HCEC 1CT (cell line): Measurements from ENCODE around the gene TBC1D13.
A peak's percentile ranks its signal among the peaks of the same experiment; 100 is the strongest.
"Not testable (repeated sequence)": the region's sequence is repeated elsewhere in the genome, so short reads cannot be mapped to it uniquely, and the experiment has no call there.

Source experiments
- DNase-seq: peaks from one replicate; pipeline ENCODE4 v3.0.0-alpha.2; 2017

The TBC1D13 gene

DNA sequence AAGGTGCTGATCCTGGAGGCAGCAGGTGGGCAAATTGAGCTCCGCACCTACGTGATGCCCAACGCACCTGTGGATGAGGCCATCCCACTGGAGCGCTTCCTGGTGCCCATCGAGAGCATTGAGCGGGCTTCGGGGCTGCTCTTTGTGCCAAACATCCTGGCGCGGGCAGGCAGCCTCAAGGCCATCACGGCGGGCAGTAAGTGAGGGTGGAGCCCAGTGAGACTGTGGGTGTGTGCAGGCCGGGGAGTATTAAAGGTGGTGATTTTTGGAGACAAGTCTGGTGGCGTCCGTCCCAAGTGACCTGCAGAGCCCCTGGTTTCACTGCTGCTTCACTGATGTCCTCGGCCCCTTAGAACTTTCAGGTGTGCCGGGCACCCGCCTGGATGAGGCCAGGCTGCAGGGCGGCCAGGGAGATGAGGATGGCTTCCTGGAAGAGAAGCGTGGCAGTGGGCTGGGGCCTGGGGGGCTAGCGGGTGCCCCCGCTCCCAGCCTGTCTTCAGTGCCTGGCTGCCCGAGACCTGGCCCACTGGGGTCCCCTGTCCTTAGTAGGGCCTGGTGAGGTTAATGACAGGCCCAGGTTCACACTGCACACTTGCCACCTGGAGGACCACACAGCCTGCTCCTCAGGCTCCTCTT is 35.5 kb downstream of the TBC1D13 start:
- DNase-seq, result no peak

- no peak for DNase-seq
Measured at GRCh38 chr9:128823362-128823902, 36.4 kb downstream of the TBC1D13 start.

DNA sequence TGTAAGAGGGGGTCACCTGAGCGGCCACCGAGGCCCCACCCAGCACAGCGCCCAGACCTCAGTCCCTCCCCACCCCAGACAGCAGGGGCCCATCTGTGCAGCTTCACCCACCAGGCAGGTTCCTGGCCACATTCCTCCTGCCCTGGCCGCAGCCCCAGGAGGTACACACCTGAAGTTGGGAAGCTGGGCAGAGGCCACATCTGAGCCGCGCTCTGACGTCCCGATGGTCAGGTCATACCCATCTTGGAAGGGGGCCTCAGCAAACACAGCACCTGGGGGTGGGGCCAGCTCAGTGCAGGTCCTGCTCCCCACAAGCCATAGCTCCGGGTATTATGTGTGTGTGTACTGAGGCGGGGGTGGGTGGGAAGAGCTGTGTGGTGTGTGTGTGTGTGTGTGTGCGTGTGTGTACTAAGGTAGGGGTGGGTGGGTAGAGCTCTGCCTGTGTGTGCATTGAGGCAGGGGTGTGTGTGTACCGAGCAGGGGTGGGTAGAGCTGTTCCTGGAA is 36.9 kb downstream of the TBC1D13 start:
- no peak for DNase-seq

GRCh38 chr9:128824911-128825310 is 37.9 kb downstream of the TBC1D13 start:
- DNase-seq, result no peak

DNA sequence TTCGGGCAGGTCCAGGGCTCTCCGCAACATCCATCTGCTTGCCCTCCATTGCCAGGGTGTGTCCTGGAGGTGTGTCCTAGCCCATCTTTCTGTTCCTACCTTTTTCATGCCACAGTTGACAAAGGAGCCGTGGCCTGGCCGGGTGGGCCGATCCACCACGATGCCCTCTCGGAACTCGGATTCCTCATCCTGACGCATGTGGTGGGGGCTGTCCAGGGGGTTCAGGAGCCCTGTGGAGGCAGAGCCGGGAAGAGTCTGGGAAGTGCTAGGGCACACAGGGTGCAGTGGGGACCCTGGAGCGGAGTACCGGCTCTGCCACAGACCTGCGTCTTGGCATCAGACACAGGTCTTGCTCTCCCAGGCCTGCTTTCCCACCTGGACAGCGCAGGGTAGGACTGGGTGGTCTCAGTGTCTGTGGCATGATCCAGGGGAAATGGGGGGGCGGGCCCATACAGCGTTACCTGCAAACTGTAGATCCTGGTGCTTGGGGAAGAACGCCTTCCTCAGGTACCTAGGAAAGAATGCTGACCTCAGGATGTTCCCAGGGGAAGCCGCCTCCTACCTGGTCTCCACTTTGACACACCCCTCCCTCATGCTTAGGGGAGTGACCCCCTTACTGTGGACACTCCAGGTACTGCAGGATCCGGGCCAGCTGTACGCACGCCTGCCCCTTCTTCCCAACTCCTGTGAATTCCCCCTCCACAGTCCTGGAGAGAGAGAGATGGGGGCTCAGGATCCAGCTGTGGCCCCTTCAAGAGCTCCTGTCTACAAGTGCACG is 39.1 kb downstream of the TBC1D13 start:
- DNase-seq, result no peak

- no peak for DNase-seq
Measured at GRCh38 chr9:128828267-128828666, 41.2 kb downstream of the TBC1D13 start.

DNA sequence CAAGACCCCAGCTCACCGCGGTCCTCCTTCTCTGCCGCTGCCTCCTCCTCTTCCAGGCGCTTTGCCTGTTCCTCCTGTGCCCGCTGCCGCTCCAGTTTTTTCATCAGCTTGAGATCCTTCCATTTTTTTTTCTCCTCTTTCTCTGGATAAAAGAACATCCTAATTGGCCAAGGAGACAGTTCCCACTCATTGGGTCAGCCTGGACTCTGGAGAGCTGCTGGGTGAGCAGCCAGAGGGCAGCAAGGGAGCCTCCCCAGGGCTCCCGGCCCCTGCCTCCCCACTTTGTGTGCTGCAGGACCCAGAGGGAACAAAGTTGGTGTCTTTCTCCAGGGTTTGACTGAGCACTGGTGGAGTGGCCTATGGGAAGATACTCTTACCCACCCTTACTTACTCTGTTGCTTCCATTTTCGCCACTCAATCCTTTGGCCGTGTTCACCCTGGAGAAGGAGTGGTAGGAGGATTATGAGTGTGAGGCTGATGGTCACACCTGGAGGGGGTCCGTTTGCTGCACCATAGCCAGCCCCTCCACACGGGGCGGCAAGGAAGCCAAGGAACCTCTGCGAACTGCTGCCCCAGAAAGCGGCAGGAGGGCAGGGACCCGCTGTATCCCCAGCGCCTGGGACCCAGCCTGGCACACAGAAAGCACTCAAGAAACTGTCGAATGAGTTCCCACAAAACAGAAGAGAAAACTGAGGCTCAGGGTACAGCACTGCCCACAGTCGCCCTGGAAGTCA is 41.8 kb downstream of the TBC1D13 start:
- no peak for DNase-seq

DNA sequence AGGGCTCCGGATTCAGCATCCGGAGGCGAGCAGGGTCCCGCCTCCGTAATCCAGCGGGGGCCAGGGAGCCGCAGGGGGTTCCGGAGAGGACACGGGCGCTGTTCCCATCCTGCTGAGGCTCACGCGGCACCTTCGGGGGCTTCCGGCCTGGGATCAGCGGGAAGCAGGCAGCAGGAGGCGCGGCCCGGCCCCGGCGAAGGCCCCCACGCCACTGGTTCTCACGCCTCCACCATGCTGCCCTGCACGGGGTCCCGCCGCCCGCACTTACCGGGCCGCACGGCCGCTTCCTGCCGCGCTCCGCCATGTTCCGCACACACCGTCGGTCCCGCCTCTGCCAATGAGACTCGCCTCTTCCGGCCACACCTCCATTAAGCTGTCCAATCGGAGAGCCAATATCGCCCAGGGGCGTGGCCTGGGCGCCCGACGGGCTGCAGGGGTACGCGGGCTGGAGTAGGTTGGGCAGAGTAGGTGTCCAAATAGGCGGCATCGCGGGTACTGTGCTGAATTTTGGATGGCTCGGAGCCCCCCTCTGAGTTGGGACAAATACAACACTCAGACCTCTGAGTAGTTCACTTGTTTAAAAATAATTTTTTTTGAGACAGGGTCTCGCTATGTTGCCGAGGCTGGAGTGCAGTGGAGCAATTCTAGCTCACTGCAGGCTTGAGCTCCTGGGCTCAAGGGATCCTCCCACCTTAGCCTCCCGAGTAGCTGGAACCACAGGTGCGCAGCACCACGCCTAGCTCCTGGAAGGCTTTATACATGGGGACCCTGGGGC is 42.6 kb downstream of the TBC1D13 start, which contains the start of gene SPOUT1:
Gene SPOUT1, minus strand, starts transcription at position 318 of the 775 bp plus-strand sequence. Its CDS starts 14 bp downstream, at position 304.
- peak; percentile 91 for DNase-seq

DNA sequence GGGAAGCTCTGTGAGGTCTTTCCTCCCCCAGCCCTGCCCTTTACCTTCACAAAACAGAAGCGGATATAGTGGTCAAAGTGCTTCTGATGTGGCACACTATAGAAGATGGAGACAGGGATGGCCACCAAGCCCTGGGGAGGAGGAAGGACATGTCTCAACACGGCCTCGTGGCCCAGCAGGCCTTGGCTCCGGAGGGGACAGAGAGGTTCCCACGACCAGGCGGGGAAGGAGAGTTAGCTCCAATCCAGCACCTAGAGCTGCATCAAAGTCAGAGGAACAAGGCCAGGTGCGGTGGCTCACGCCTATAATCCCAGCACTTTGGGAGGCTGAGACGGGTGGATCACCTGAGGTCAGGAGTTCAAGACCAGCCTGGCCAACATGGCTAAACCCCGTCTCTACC is 46.6 kb downstream of the TBC1D13 start:
- no peak for DNase-seq

DNA sequence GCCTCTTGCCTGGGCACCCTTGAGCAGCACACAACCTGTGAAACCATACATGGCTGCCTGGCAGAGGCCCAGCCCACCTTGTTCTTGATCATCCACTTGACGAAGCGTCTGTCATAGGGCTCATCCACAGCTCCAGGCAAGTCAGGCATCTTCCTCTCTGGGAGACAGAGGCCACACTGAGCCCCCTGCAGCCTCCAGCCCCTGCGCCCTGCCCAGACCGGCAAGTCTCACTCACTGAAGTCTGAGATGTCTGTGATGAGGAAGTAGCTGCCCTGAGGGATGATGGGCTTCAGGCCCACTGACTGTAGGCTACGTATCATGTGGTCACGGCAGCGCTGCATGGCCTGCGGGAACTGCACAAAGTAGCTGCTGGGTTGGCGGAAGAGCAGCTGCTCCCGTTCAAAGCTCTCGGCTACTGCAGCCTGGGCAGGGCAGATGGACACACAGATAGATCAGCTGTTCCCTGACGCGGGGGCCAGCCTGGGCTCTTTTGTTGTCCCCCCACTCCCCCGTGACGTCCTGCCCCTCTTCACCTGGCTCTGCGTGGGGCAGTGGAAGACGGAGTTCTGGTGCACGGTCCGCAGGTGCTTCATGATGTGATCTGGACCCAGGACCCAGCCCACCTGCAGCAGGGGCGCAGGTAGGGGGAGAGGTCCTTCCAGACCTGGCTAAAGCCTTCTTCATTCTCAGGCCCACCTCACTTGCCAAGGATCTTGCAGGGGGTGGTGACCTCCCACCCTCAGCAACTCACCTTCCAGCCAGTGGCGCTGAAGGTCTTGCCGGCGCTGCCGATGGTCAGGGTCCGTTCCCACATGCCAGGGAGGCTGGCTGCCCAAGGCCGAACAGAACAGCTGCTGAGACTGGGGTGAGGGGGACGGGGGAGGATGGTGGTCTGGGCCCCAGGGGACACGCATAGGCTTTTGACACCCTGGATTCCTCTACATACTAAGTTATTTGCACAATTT is 48.5 kb downstream of the TBC1D13 start:
- no peak for DNase-seq

DNA sequence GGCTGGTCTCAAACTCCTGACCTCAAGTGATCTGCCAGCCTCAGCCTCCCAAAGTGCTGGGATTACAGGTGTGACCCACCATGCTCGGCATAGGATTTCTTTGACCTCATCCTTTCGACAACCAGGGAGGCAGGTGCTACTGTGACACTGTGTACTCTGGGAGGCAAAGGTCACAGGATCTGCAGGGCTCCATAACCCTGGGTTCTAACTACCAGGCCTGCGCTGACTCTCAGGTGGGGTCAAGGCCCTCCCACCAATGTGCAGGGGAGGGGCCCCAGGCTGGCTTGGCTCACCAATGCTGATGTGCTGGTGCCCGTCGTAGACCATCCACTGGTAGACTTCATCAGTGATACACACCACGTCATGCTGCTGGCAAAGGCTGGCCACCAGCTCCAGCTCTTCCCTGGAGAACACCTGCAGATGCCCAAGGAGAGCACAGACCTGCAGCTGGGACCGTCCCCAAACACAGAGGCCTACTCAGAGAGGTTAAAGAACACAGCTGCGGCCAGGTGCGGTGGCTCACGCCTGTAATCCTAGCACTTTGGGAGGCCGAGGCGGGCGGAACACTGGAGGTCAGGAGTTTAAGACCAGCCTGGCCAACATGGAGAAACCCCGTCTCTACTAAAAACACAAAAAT is 49.6 kb downstream of the TBC1D13 start:
- DNase-seq, result no peak

- DNase-seq, result no peak
Measured at GRCh38 chr9:128838338-128838737, 51.3 kb downstream of the TBC1D13 start.

DNA sequence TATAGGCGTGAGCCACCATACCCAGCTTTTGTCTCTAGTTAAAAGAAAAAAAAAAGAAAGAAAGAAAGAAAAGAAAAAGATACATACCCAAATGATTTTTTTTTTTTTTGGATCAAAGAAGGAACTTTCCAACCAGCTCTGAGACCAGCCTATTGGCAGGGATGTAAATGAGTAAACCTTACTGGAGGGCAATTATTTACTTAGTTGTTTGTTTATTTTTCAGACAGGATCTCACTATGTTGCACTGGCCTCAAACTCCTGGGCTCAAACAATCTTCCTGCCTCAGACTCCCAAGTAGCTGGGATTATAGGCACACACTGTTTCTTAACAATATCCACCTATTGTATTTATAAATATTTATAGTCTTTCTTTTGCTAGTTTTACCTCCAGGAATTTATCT is 53.5 kb downstream of the TBC1D13 start:
- DNase-seq, result no peak

DNA sequence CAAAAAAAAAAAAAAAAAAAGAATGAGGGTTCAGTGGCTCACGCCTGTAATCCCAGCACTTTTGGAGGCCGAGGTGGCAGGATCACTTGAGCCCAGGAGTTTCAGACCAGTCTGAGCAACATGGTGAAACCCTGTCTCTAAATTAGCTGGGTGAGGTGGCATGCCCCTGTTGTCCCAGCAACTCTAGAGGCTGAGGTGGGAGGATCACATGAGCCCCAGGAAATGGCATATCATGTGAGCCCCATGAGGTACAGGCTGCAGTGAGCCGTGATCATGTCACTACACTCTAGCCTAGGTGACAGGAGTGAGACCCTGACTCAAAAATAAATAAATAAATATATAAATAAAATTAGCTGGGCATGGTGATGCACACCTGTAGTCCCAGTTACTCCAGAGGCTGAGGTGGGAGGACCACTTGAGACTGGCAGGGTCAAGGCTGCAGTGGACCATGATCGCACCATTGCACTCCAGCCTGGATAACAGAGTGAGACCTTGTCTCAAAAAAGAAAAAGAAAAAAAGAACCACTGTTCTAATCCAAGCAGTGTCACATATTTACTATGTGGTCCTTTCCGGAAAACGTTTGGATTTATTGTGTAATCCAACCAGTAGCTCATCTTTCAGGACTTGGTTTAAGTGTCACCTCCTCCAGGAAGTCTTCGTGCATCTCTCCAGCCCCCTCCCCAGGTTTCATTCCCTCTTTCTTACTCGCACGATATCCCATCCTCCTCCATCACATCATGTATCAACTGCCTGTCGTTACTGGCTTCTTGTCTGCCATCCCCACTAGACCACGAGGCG is 54.8 kb downstream of the TBC1D13 start:
- DNase-seq, result no peak

GRCh38 chr9:128843171-128843570 is 56.1 kb downstream of the TBC1D13 start:
- not testable (repeated sequence) for DNase-seq

- no peak for DNase-seq
Measured at GRCh38 chr9:128845186-128845931, 58.3 kb downstream of the TBC1D13 start.

- no peak for DNase-seq
Measured at GRCh38 chr9:128846680-128847030, 59.6 kb downstream of the TBC1D13 start.

GRCh38 chr9:128847803-128848202 is 60.8 kb downstream of the TBC1D13 start:
- no peak for DNase-seq

DNA sequence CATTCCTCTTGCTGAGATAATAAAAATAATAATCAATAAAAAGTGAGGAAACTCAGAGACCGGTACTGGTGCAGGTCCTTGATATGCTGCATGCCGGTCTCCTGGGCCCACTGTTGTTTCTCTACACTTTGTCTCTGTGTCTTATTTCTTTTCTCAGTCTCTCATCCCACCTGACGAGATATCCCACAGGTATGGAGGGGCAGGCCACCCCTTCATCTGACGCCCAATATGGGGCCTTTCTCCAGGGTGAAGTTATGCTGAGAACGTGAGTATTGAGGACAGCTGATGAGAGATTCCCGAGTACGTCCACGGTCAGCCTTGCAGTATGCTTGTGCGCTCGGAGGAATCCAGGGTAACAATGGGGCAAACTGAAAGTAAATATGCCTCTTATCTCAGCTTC is 64.0 kb downstream of the TBC1D13 start:
- DNase-seq, result not testable (repeated sequence)
